OCI-LY1 (cell line): ENCODE measurements around the gene SORBS1.

ENCODE experiments used
- H2AFZ ChIP-seq: fragments of 200-600 bp; sonication (generic), shearing (Covaris generic); 2 replicates; pipeline ENCODE4 v1.6.0; 2014; ENCODE audit warnings: antibody characterized with exemption, mild to moderate bottlenecking, low read length
- H3F3A ChIP-seq: fragments of 200-600 bp; sonication (generic), shearing (Covaris generic); 2 replicates; pipeline ENCODE4 v1.6.0; 2014; ENCODE audit warnings: mild to moderate bottlenecking, antibody characterized with exemption, low read length, moderate library complexity; ENCODE audit not compliant: insufficient read depth
- H3K27ac ChIP-seq: fragments of 200-600 bp; sonication (generic); 2 replicates; pipeline ENCODE4 v1.5.1; 2014; ENCODE audit warnings: low read length, mixed run types, mild to moderate bottlenecking, low read depth; ENCODE audit not compliant: poor library complexity, severe bottlenecking
- H3K27me3 ChIP-seq: fragments of 200-600 bp; sonication (generic); 2 replicates; pipeline ENCODE4 v1.6.0; 2014; ENCODE audit warnings: antibody characterized with exemption, mild to moderate bottlenecking, low read length, moderate library complexity; ENCODE audit not compliant: insufficient read depth
- H3K36me3 ChIP-seq: fragments of 200-600 bp; sonication (generic); 2 replicates; pipeline ENCODE4 v1.6.1; 2014; ENCODE audit warnings: mild to moderate bottlenecking, antibody characterized with exemption, low read length, moderate library complexity, mixed read lengths; ENCODE audit not compliant: insufficient read depth
- H3K4me1 ChIP-seq: fragments of 200-600 bp; sonication (generic); 2 replicates; pipeline ENCODE4 v1.5.1; 2014; ENCODE audit warnings: mild to moderate bottlenecking, low read length, moderate library complexity; ENCODE audit not compliant: insufficient read depth, severe bottlenecking
- H3K4me2 ChIP-seq: fragments of 200-600 bp; sonication (generic), shearing (Covaris generic); 2 replicates; pipeline ENCODE4 v1.6.1; 2014; ENCODE audit warnings: low read length
- H3K4me3 ChIP-seq: fragments of 200-600 bp; sonication (generic); 2 replicates; pipeline ENCODE4 v1.5.1; 2014; ENCODE audit warnings: low read length, low read depth, mild to moderate bottlenecking, mixed read lengths; ENCODE audit not compliant: poor library complexity, severe bottlenecking
- H3K79me2 ChIP-seq: fragments of 200-600 bp; shearing (Covaris generic); 2 replicates; pipeline ENCODE4 v1.6.1; 2016; ENCODE audit warnings: mixed run types, low read length, mixed read lengths; ENCODE audit not compliant: insufficient read depth
- H3K9ac ChIP-seq: fragments of 200-600 bp; sonication (generic), shearing (Covaris generic); 2 replicates; pipeline ENCODE4 v1.6.1; 2014; ENCODE audit warnings: mild to moderate bottlenecking, low read length, mixed read lengths
- H3K9me2 ChIP-seq: fragments of 200-600 bp; sonication (generic), shearing (Covaris generic); 2 replicates; pipeline ENCODE4 v1.6.1; 2014; ENCODE audit warnings: low read depth, mild to moderate bottlenecking, low read length, mixed read lengths
- H3K9me3 ChIP-seq: fragments of 200-600 bp; shearing (Covaris generic); 2 replicates; pipeline ENCODE4 v1.6.1; 2014; ENCODE audit warnings: low read length, mixed read lengths
- H4K20me1 ChIP-seq: fragments of 200-600 bp; sonication (generic), shearing (Covaris generic); 2 replicates; pipeline ENCODE4 v1.6.0; 2016; ENCODE audit warnings: mild to moderate bottlenecking, low read length; ENCODE audit not compliant: insufficient read depth
- EZH2 ChIP-seq: fragments of 200-600 bp; sonication (generic), shearing (Covaris generic); IDR thresholded peaks from 2 replicates; pipeline ENCODE4 v1.8.0; 2017; ENCODE audit warnings: borderline replicate concordance, mixed run types, mild to moderate bottlenecking, antibody characterized with exemption, low read length, moderate library complexity, mixed read lengths
- TF ChIP-seq, protein P1 (sequence below): fragments of 200-600 bp; sonication (generic), shearing (Covaris generic); IDR thresholded peaks from 2 replicates; pipeline ENCODE4 v1.5.1; 2017; ENCODE audit warnings: mild to moderate bottlenecking, antibody characterized with exemption, low read length, moderate library complexity, mixed read lengths

SORBS1 gene

DNA sequence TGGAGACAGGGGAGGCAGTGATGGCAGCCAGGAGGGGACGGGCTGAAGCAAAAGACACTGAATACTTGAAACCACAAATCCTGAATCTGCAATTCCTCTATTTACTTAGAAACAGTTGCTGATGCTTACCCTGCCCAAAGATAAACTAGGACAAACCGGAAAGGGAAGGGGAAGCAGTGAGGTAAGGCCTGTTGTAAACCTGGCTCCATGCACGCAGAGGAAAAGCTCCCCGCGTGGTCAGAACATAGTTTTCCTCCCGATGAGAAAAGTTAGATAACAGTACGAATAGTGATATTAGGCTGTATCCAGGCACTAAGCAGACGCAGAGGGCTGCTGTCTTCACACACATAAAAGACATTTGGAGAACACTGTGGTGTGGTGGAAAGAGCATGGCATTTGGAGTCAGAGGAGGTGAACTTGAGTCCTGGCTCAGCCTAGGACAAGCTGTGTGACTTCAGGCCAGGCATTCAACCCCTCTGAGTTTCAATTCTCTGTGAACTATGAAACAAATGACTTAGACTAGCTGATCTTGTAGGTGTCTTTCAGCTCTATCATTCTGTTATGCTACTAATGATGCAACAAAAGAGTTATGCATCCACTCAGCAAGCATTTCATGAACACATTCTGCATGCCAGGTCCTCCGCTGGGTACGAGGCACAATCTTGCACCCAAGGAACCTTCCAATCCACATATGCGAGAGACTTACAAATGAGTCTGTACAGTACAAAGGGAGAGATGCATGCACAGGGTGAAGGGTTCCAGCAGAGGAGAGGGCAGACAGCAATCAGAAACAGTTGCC, 80.9 kb downstream of the SORBS1 start:
- no peaks in the 10 kb centered on the region for H3K4me1 ChIP-seq
- H3K27ac ChIP-seq = no peak overlapping the region
- H3K9ac ChIP-seq = no peak overlapping the region

GRCh38 chr10:95478935-95479334, 82.2 kb downstream of the SORBS1 start:
- no peak for TF ChIP-seq EZH2
- TF ChIP-seq, protein P1, sequence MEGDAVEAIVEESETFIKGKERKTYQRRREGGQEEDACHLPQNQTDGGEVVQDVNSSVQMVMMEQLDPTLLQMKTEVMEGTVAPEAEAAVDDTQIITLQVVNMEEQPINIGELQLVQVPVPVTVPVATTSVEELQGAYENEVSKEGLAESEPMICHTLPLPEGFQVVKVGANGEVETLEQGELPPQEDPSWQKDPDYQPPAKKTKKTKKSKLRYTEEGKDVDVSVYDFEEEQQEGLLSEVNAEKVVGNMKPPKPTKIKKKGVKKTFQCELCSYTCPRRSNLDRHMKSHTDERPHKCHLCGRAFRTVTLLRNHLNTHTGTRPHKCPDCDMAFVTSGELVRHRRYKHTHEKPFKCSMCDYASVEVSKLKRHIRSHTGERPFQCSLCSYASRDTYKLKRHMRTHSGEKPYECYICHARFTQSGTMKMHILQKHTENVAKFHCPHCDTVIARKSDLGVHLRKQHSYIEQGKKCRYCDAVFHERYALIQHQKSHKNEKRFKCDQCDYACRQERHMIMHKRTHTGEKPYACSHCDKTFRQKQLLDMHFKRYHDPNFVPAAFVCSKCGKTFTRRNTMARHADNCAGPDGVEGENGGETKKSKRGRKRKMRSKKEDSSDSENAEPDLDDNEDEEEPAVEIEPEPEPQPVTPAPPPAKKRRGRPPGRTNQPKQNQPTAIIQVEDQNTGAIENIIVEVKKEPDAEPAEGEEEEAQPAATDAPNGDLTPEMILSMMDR = no peak
- Histone ChIP-seq H4K20me1 (no peaks in the 10 kb centered on the region), H3K9me3 (no peaks in the 10 kb centered on the region), H3K4me1 (no peaks in the 10 kb centered on the region), H3K4me3 (no peak overlapping the region), H3K9ac (no peak overlapping the region), H3K4me2 (no peak overlapping the region), H3F3A (no peaks in the 10 kb centered on the region), H3K27me3 (no peaks in the 10 kb centered on the region), H3K9me2 (no peaks in the 10 kb centered on the region), H3K79me2 (no peaks in the 10 kb centered on the region), H2AFZ (no peak overlapping the region), H3K27ac (no peak overlapping the region), H3K36me3 (no peaks in the 10 kb centered on the region)

More for the DNA sequence above, 80.9 kb downstream of the SORBS1 start:
- H3K79me2 ChIP-seq = no peaks in the 10 kb centered on the region
- H3K9me3 ChIP-seq = no peaks in the 10 kb centered on the region
- no peaks in the 10 kb centered on the region for H3K36me3 ChIP-seq
- no peaks in the 10 kb centered on the region for H3K27me3 ChIP-seq
- H3K4me2 ChIP-seq = no peak overlapping the region
- no peaks in the 10 kb centered on the region for H4K20me1 ChIP-seq
- no peaks in the 10 kb centered on the region for H3F3A ChIP-seq
- no peak overlapping the region for H2AFZ ChIP-seq
- H3K9me2 ChIP-seq = no peaks in the 10 kb centered on the region
- H3K4me3 ChIP-seq = no peak overlapping the region
- no peak for TF ChIP-seq EZH2
- TF ChIP-seq, protein P1 = no peak

GRCh38 chr10:95478185-95478584, 83.0 kb downstream of the SORBS1 start:
- Histone ChIP-seq H3K4me1 (no peaks in the 10 kb centered on the region), H3F3A (no peaks in the 10 kb centered on the region), H4K20me1 (no peaks in the 10 kb centered on the region), H3K9me2 (no peaks in the 10 kb centered on the region), H3K36me3 (no peaks in the 10 kb centered on the region), H3K79me2 (no peaks in the 10 kb centered on the region), H3K9ac (no peak overlapping the region), H3K27ac (no peak overlapping the region), H2AFZ (no peak overlapping the region), H3K4me2 (no peak overlapping the region), H3K27me3 (no peaks in the 10 kb centered on the region), H3K4me3 (no peak overlapping the region), H3K9me3 (no peaks in the 10 kb centered on the region)
- TF ChIP-seq EZH2 = no peak

DNA sequence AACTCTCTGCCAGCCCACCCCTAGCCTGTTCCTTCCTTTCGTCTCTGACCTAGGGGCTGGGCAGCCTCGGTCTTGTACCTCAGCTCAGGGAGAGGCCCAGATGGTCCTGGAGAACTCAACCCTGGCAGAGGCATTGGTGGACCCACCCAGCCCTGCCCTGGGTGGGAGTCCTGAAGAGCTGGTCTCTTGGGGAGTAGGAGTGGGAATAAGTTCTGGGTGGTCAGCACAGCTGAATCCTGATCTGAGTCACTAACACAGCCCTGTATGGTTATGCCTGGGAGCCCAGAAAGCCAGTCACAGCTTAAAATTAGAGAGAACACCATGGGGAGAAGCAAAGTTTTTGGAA, 84.0 kb downstream of the SORBS1 start:
- H3K9me3 ChIP-seq = no peaks in the 10 kb centered on the region
- no peaks in the 10 kb centered on the region for H4K20me1 ChIP-seq
- no peak overlapping the region for H2AFZ ChIP-seq
- no peaks in the 10 kb centered on the region for H3F3A ChIP-seq
- H3K4me1 ChIP-seq = no peaks in the 10 kb centered on the region
- no peaks in the 10 kb centered on the region for H3K27me3 ChIP-seq
- H3K36me3 ChIP-seq = no peaks in the 10 kb centered on the region
- H3K4me3 ChIP-seq = no peak overlapping the region
- H3K9me2 ChIP-seq = no peaks in the 10 kb centered on the region
- no peaks in the 10 kb centered on the region for H3K79me2 ChIP-seq
- H3K4me2 ChIP-seq = no peak overlapping the region
- H3K9ac ChIP-seq = no peak overlapping the region
- no peak for TF ChIP-seq EZH2
- TF ChIP-seq, protein P1 = no peak
- H3K27ac ChIP-seq = no peak overlapping the region
